Measurements from ENCODE around the gene ZBTB8B.
"Not testable (repeated sequence)": the region's sequence is repeated elsewhere in the genome, so short reads cannot be mapped to it uniquely, and the experiment has no call there.

The ZBTB8B gene

GRCh38 chr1:32468791-32469190 is 3.9 kb downstream of the ZBTB8B start:
- in situ Hi-C loops (cut with HindIII; ENCODE audit: low sequenced_read_pairs), result no loop called here

- in situ Hi-C loops (cut with HindIII; ENCODE audit: low sequenced_read_pairs), result no loop called here
Observed at GRCh38 chr1:32470431-32470830, 5.6 kb downstream of the ZBTB8B start.

GRCh38 chr1:32470991-32471694 is 6.3 kb downstream of the ZBTB8B start:
- in situ Hi-C loops (cut with HindIII; ENCODE audit: low sequenced_read_pairs), result no loop called here

- in situ Hi-C loops (cut with HindIII; ENCODE audit: low sequenced_read_pairs), result no loop called here
Observed at GRCh38 chr1:32471695-32472362, 7.0 kb downstream of the ZBTB8B start.

GRCh38 chr1:32472966-32473365 is 8.1 kb downstream of the ZBTB8B start:
- in situ Hi-C loops (cut with HindIII; ENCODE audit: low sequenced_read_pairs), result not testable (repeated sequence)

GRCh38 chr1:32474954-32475353 is 10.1 kb downstream of the ZBTB8B start:
- in situ Hi-C loops (cut with HindIII; ENCODE audit: low sequenced_read_pairs), result no loop called here

GRCh38 chr1:32480003-32480402 is 15.1 kb downstream of the ZBTB8B start:
- in situ Hi-C loops (cut with HindIII; ENCODE audit: low sequenced_read_pairs), result no loop called here

GRCh38 chr1:32480761-32481160 is 15.9 kb downstream of the ZBTB8B start:
- in situ Hi-C loops (cut with HindIII; ENCODE audit: low sequenced_read_pairs), result no loop called here

GRCh38 chr1:32481788-32482187 is 16.9 kb downstream of the ZBTB8B start:
- in situ Hi-C loops (cut with HindIII; ENCODE audit: low sequenced_read_pairs), result not testable (repeated sequence)

- in situ Hi-C loops (cut with HindIII; ENCODE audit: low sequenced_read_pairs), result no loop called here
Observed at GRCh38 chr1:32485554-32486255, 20.8 kb downstream of the ZBTB8B start.

GRCh38 chr1:32486463-32487113 is 21.7 kb downstream of the ZBTB8B start:
- in situ Hi-C loops (cut with HindIII; ENCODE audit: low sequenced_read_pairs), result no loop called here

GRCh38 chr1:32487182-32487581 is 22.3 kb downstream of the ZBTB8B start:
- in situ Hi-C loops (cut with HindIII; ENCODE audit: low sequenced_read_pairs), result no loop called here

GRCh38 chr1:32489774-32490454 is 25.0 kb downstream of the ZBTB8B start:
- in situ Hi-C loops (cut with HindIII; ENCODE audit: low sequenced_read_pairs), result no loop called here

GRCh38 chr1:32491386-32491785 is 26.5 kb downstream of the ZBTB8B start:
- in situ Hi-C loops (cut with HindIII; ENCODE audit: low sequenced_read_pairs), result no loop called here

- in situ Hi-C loops (cut with HindIII; ENCODE audit: low sequenced_read_pairs), result no loop called here
Observed at GRCh38 chr1:32494196-32494595, 29.3 kb downstream of the ZBTB8B start.

GRCh38 chr1:32494711-32495337 is 30.0 kb downstream of the ZBTB8B start:
- in situ Hi-C loops (cut with HindIII; ENCODE audit: low sequenced_read_pairs), result loop anchor here (5.0 kb wide), 1 partner anchor 287 kb away; no protein-coding TSS in a partner anchor

- in situ Hi-C loops (cut with HindIII; ENCODE audit: low sequenced_read_pairs), result loop anchor here (5.0 kb wide), 1 partner anchor 286 kb away; no protein-coding TSS in a partner anchor
Observed at GRCh38 chr1:32496127-32496526, 31.3 kb downstream of the ZBTB8B start.

GRCh38 chr1:32498751-32499150 is 33.9 kb downstream of the ZBTB8B start:
- in situ Hi-C loops (cut with HindIII; ENCODE audit: low sequenced_read_pairs), result loop anchor here (5.0 kb wide), 1 partner anchor 284 kb away; no protein-coding TSS in a partner anchor

- in situ Hi-C loops (cut with HindIII; ENCODE audit: low sequenced_read_pairs), result no loop called here
Observed at GRCh38 chr1:32500387-32501209, 35.7 kb downstream of the ZBTB8B start.
